DMS53 (cell line): ENCODE data around the gene CIT.

Source experiments
- DNase-seq: peaks from one replicate; lab custom pipeline; 2025; lab: John Stamatoyannopoulos, UW

Gene CIT

GRCh38 chr12:119699199-119699760 lies 177.8 kb downstream of the CIT start:
- no peak for DNase-seq

- DNase-seq: no peak
Observed at GRCh38 chr12:119696943-119697342, 180.2 kb downstream of the CIT start.

- peak; percentile 46 for DNase-seq
Observed at GRCh38 chr12:119695034-119695433, 182.1 kb downstream of the CIT start.

GRCh38 chr12:119694111-119694510 lies 183.0 kb downstream of the CIT start:
- no peak for DNase-seq

GRCh38 chr12:119693511-119693910 lies 183.6 kb downstream of the CIT start:
- no peak for DNase-seq

- DNase-seq: no peak
Observed at GRCh38 chr12:119692997-119693396, 184.1 kb downstream of the CIT start.

- no peak for DNase-seq
Observed at GRCh38 chr12:119692410-119692809, 184.7 kb downstream of the CIT start.

GRCh38 chr12:119691202-119691810 lies 185.8 kb downstream of the CIT start:
- DNase-seq: no peak

GRCh38 chr12:119689935-119690500 lies 187.1 kb downstream of the CIT start:
- no peak for DNase-seq

- no peak for DNase-seq
Observed at GRCh38 chr12:119687879-119688278, 189.2 kb downstream of the CIT start.

GRCh38 chr12:119687406-119687805 lies 189.7 kb downstream of the CIT start:
- DNase-seq: no peak

- DNase-seq: no peak
Observed at GRCh38 chr12:119686776-119687175, 190.3 kb downstream of the CIT start.

GRCh38 chr12:119686355-119686754 lies 190.8 kb downstream of the CIT start:
- no peak for DNase-seq

GRCh38 chr12:119685375-119685774 lies 191.7 kb downstream of the CIT start:
- no peak for DNase-seq

- no peak for DNase-seq
Observed at GRCh38 chr12:119684711-119685369, 192.3 kb downstream of the CIT start.

GRCh38 chr12:119683816-119684215 lies 193.3 kb downstream of the CIT start:
- no peak for DNase-seq

GRCh38 chr12:119683413-119683812 lies 193.7 kb downstream of the CIT start:
- no peak for DNase-seq

GRCh38 chr12:119682639-119683252 lies 194.4 kb downstream of the CIT start:
- DNase-seq: no peak

GRCh38 chr12:119681728-119682638 lies 195.1 kb downstream of the CIT start:
- DNase-seq: no peak

- DNase-seq: no peak
Observed at GRCh38 chr12:119681111-119681510, 196.0 kb downstream of the CIT start.

- no peak for DNase-seq
Observed at GRCh38 chr12:119679490-119679889, 197.6 kb downstream of the CIT start.

- peak; percentile 31 for DNase-seq
Observed at GRCh38 chr12:119679081-119679480, 198.0 kb downstream of the CIT start.
